GM12878 (cell line): ENCODE results near the gene MBD2. TPM values are rescaled to one million over a fixed set of nuclear protein-coding genes. Genes with fewer than 3 reads are reported as not detected.

ENCODE experiments used
- BACH1 ChIP-seq: fragments of 450-650 bp; IDR thresholded peaks from 2 replicates; pipeline ENCODE4 v1.6.1; 2017; ENCODE audit warnings: mild to moderate bottlenecking, borderline replicate concordance
- CHD1 ChIP-seq: IDR thresholded peaks from 2 replicates; pipeline ENCODE4 v1.6.1; 2012; ENCODE audit warnings: low read depth, low read length, improper control_type of control experiment
- FOXK2 ChIP-seq: fragments of 450-650 bp; IDR thresholded peaks from 2 replicates; pipeline ENCODE4 v1.6.1; 2017; ENCODE audit warnings: mild to moderate bottlenecking, moderate library complexity
- HDGF ChIP-seq: fragments of 450-650 bp; IDR thresholded peaks from 2 replicates; pipeline ENCODE4 v1.6.1; 2016; ENCODE audit warnings: antibody characterized with exemption
- HSF1 ChIP-seq: fragments of 150-350 bp; IDR thresholded peaks from 2 replicates; pipeline ENCODE4 v1.6.1; 2014; ENCODE audit warnings: mild to moderate bottlenecking, low read depth, low read length
- POLR2AphosphoS5 ChIP-seq: IDR thresholded peaks from 2 replicates; pipeline ENCODE4 v1.6.1; 2011; ENCODE audit warnings: mild to moderate bottlenecking, low read length, inconsistent platforms
- POU2F2 ChIP-seq: IDR thresholded peaks from 3 replicates; pipeline ENCODE4 v1.6.1; 2011; ENCODE audit warnings: low read depth, mild to moderate bottlenecking, low read length, borderline replicate concordance
- RAD21 ChIP-seq: IDR thresholded peaks from 2 replicates; pipeline ENCODE4 v1.6.1; 2011; ENCODE audit warnings: mild to moderate bottlenecking, low read depth, low read length, moderate library complexity; ENCODE audit not compliant: insufficient read depth
- SKIL ChIP-seq: fragments of 450-650 bp; IDR thresholded peaks from 2 replicates; pipeline ENCODE4 v1.6.1; 2017; ENCODE audit warnings: mild to moderate bottlenecking, low read depth, inconsistent platforms; ENCODE audit not compliant: poor library complexity, severe bottlenecking
- TARDBP ChIP-seq: IDR thresholded peaks from 2 replicates; pipeline ENCODE4 v1.6.1; 2016; ENCODE audit warnings: borderline replicate concordance
- ZNF384 ChIP-seq: IDR thresholded peaks from 2 replicates; pipeline ENCODE4 v1.6.1; 2012; ENCODE audit warnings: low read depth, mild to moderate bottlenecking, low read length, improper control_type of control experiment, borderline replicate concordance
- polyA plus RNA-seq, 11 experiments: library from polyadenylated mRNA; depleted of rRNA in 4 of 11; unstranded in 6 of 11; stranded (reverse) in 5 of 11; fragments of >200 nt; fragmentation: Nextera tagmentation in 4 of 11; fragmentation: Illumina TruSeq in 1 of 11; extraction: Ambion mirVana in 4 of 11; extraction: Trizol in 1 of 11; gene quantifications; 1 replicate in 1 of 11; 2 replicates in 10 of 11; pipeline versions ENCODE4 v1.2.1 to v1.2.3, GENCODE V29; 2011 to 2016; ENCODE audit warnings: inconsistent platforms in 2 of 11, missing spikeins in 2 of 11, low read depth in 1 of 11
- total RNA-seq, 4 experiments: library from RNA; depleted of rRNA in 3 of 4; stranded (reverse); fragments of >200 nt in 3 of 4; fragmentation: Illumina TruSeq in 1 of 4; extraction: Trizol in 1 of 4; gene quantifications; 2 replicates each; pipeline versions ENCODE4 v1.2.1 to v1.2.3, GENCODE V29; 2013 to 2021
- TF ChIP-seq, protein P1 (sequence below): fragments of 150-350 bp; IDR thresholded peaks from 2 replicates; pipeline ENCODE4 v1.6.1; 2016; ENCODE audit warnings: low read depth, low read length
- TF ChIP-seq, protein P2 (sequence below): IDR thresholded peaks from 2 replicates; pipeline ENCODE4 v1.6.1; 2011; ENCODE audit warnings: mild to moderate bottlenecking, low read depth, low read length, moderate library complexity; ENCODE audit not compliant: insufficient replicate concordance
- TF ChIP-seq, protein P3 (sequence below): IDR thresholded peaks from 2 replicates; pipeline ENCODE4 v1.6.1; 2012; ENCODE audit warnings: mild to moderate bottlenecking, low read depth, low read length
- TF ChIP-seq, protein P4 (sequence below): fragments of 450-650 bp; IDR thresholded peaks from 2 replicates; pipeline ENCODE4 v1.6.1; 2017; ENCODE audit warnings: low read depth, mild to moderate bottlenecking, moderate library complexity

The MBD2 gene
- total and polyA plus RNA-seq, 10 of the 15 experiments (the other 5 are each of a cell fraction or from before 2014, with no cell fraction given), result 24.1 to 276 (median 57.9) TPM

DNA sequence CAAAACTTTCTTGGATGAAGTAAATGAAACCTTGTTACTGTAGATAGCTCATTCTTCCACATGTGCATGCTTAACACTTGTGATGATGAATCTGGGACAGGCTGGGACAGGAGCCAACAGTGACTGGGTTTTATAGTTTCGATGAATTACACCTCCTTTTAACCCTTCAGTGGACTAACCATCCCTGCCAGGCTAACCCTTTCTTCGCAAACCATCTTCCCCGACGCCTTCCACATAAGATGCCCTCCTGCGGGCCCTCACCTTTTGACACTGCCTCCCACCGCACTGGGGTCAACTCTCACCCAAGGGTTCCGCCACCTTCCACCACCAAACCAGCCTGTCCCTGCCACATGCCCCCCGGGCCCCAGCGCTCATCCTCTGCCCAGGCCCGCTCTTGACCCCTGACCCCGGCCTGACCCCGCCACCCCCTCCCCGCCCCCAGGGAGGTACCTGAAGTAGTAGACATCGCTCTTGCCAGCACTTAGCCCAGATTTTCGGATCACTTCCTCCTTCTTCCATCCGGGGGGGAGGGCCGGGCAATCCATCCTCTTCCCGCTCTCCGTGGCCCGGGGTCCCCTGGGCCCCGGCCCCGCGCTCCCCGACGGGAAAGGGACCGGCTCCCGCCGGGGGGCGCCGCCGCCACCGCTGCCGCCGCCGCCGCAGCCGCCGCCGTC lies 764 bp downstream of the MBD2 start (continued):
- TF ChIP-seq HSF1 (no peak), CHD1 (no peak), ZNF384 (no peak), SKIL (peak; percentile 78), BACH1 (no peak), TARDBP (no peak), RAD21 (no peak), POU2F2 (no peak), HDGF (peak; percentile 47; the same call in 1 of the 2 replicates), POLR2AphosphoS5 (0 out of 2 replicates have a peak, but pooled peaks have one; percentile 2), FOXK2 (no peak)
- TF ChIP-seq, protein P1, sequence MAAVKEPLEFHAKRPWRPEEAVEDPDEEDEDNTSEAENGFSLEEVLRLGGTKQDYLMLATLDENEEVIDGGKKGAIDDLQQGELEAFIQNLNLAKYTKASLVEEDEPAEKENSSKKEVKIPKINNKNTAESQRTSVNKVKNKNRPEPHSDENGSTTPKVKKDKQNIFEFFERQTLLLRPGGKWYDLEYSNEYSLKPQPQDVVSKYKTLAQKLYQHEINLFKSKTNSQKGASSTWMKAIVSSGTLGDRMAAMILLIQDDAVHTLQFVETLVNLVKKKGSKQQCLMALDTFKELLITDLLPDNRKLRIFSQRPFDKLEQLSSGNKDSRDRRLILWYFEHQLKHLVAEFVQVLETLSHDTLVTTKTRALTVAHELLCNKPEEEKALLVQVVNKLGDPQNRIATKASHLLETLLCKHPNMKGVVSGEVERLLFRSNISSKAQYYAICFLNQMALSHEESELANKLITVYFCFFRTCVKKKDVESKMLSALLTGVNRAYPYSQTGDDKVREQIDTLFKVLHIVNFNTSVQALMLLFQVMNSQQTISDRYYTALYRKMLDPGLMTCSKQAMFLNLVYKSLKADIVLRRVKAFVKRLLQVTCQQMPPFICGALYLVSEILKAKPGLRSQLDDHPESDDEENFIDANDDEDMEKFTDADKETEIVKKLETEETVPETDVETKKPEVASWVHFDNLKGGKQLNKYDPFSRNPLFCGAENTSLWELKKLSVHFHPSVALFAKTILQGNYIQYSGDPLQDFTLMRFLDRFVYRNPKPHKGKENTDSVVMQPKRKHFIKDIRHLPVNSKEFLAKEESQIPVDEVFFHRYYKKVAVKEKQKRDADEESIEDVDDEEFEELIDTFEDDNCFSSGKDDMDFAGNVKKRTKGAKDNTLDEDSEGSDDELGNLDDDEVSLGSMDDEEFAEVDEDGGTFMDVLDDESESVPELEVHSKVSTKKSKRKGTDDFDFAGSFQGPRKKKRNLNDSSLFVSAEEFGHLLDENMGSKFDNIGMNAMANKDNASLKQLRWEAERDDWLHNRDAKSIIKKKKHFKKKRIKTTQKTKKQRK, result no peak
- TF ChIP-seq, protein P2, sequence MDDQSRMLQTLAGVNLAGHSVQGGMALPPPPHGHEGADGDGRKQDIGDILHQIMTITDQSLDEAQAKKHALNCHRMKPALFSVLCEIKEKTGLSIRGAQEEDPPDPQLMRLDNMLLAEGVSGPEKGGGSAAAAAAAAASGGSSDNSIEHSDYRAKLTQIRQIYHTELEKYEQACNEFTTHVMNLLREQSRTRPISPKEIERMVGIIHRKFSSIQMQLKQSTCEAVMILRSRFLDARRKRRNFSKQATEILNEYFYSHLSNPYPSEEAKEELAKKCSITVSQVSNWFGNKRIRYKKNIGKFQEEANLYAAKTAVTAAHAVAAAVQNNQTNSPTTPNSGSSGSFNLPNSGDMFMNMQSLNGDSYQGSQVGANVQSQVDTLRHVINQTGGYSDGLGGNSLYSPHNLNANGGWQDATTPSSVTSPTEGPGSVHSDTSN, result no peak
- TF ChIP-seq, protein P3, sequence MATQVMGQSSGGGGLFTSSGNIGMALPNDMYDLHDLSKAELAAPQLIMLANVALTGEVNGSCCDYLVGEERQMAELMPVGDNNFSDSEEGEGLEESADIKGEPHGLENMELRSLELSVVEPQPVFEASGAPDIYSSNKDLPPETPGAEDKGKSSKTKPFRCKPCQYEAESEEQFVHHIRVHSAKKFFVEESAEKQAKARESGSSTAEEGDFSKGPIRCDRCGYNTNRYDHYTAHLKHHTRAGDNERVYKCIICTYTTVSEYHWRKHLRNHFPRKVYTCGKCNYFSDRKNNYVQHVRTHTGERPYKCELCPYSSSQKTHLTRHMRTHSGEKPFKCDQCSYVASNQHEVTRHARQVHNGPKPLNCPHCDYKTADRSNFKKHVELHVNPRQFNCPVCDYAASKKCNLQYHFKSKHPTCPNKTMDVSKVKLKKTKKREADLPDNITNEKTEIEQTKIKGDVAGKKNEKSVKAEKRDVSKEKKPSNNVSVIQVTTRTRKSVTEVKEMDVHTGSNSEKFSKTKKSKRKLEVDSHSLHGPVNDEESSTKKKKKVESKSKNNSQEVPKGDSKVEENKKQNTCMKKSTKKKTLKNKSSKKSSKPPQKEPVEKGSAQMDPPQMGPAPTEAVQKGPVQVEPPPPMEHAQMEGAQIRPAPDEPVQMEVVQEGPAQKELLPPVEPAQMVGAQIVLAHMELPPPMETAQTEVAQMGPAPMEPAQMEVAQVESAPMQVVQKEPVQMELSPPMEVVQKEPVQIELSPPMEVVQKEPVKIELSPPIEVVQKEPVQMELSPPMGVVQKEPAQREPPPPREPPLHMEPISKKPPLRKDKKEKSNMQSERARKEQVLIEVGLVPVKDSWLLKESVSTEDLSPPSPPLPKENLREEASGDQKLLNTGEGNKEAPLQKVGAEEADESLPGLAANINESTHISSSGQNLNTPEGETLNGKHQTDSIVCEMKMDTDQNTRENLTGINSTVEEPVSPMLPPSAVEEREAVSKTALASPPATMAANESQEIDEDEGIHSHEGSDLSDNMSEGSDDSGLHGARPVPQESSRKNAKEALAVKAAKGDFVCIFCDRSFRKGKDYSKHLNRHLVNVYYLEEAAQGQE, result no peak
- TF ChIP-seq, protein P4, sequence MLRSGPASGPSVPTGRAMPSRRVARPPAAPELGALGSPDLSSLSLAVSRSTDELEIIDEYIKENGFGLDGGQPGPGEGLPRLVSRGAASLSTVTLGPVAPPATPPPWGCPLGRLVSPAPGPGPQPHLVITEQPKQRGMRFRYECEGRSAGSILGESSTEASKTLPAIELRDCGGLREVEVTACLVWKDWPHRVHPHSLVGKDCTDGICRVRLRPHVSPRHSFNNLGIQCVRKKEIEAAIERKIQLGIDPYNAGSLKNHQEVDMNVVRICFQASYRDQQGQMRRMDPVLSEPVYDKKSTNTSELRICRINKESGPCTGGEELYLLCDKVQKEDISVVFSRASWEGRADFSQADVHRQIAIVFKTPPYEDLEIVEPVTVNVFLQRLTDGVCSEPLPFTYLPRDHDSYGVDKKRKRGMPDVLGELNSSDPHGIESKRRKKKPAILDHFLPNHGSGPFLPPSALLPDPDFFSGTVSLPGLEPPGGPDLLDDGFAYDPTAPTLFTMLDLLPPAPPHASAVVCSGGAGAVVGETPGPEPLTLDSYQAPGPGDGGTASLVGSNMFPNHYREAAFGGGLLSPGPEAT, result no peak
